Measurements from ENCODE around the gene CAPN9.
"Not testable (repeated sequence)": the region's sequence is repeated elsewhere in the genome, so short reads cannot be mapped to it uniquely, and the experiment has no call there.

The CAPN9 gene

DNA sequence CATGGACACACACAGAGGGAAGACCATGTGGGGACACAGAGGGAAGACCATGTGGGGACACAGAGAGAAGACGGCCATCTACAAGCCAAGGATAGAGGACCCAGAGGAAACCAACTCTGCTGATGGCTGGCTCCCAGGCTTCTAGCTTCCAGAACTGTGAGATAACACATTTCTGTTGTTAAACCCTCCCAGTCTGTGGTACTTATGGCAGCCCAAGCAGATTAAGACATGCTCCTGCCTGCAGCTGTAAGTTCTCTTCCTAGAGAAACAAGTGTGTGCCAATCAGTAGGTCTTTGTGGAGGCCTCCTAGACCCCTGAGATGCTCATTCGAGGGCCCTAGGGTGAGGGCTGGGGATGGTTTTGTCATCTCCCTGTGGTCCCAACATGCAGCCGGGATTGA is 35.9 kb upstream of the CAPN9 start:
- no peak for DNase-seq

DNA sequence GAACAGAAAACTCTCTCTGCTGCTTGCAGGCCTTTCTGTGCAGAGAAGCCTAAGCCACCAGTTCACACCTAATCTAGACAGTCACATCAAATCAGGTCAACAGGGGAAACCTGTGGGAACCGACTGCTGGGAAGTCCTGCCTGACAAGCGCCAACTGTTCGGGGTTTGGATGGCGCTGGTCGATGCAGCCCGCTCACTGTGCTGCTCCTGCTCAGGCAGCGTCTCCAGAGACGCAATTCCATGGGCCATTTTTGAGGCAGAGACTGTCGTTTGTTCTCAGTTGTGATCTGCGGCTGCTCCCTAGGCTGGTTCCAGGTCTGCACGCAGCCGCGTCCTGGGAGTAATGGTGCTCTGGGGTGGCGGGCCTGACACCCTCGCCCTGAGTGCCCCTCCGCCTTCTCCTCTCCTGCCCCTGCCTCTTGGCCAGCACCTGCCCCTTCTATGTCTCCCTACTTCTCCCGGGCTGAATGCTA is 34.7 kb upstream of the CAPN9 start:
- DNase-seq, result no peak

DNA sequence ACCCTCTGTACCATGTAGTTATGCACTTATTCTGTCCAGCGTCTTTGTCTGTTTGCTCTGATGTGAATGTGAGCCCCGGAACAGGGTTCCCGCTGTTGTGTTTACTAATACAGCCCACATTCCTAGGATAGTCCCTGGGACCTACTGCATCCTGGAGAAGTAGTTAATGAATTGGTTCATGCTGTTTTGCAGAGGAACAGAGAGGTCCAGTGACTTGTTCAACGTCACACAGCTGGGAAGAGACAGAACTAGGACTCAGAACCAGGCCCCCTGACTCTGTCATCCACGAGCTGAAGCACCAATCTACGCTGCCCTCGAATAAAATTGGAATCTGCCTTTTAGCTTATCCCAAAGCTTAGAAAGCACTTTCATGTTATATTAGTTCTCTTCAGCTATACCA is 34.0 kb upstream of the CAPN9 start:
- no peak for DNase-seq

DNA sequence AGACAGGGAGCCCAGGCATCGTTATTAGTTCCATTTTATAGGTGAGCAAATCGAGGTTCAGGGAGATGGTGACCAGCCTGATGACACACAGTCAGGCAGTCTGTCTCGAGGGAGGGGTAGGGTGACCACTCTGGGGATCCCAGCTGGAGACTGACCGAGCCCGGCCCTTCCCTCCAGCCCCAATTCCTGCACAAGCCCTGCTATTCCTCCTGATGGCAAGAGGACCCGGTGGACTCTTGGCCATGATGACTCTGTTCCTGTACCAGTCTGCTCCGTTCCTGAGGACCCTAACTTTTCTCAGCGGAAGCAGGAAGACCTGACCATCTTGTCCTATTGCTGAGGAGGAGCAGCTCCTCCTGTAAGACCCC is 33.7 kb upstream of the CAPN9 start:
- no peak for DNase-seq

DNA sequence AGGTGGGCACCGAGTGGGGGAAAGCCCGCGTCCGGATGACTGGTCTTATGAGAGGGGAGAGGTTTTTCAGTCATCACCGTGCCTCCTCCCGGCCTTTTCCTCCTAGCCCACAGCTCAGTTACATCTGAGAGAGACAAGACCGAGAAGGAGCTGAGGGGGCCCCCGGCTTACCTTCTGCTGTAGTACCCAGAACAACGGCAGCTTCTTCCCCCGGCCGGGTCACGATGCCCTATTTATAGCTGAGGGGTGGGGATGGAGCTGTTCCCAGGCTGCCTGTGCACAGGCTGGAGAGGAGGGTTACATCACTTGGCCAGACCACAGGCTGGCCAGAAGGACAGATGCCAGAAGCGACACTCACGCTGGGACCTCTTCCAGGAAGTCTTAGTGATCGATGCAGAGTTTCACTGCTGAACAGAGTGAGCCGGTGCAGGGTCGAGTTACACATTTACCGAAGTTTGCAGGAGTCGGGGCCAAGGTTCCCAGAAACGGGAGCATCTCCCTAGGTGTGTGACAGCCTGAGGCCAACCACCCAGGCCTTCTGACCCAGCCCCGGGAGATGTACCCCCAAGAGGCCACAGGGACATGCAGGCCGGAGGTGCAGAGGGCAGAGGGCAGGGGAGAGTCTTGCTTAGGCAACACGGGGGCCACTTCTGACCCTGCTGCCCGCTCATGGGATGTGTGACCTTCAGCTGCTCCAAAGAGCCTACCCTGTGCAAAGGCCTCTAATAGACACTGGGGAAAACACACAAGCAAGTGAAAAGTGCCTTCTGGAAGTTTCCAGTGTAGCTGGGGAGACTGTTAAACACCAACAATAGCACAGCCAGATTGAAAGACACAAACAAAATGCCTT is 33.0 kb upstream of the CAPN9 start, which contains the start of gene AGT:
Gene AGT, minus strand, starts transcription at position 208 of the 850 bp plus-strand sequence. CDS start 3,299 bp downstream, outside the sequence.
- no peak for DNase-seq

DNA sequence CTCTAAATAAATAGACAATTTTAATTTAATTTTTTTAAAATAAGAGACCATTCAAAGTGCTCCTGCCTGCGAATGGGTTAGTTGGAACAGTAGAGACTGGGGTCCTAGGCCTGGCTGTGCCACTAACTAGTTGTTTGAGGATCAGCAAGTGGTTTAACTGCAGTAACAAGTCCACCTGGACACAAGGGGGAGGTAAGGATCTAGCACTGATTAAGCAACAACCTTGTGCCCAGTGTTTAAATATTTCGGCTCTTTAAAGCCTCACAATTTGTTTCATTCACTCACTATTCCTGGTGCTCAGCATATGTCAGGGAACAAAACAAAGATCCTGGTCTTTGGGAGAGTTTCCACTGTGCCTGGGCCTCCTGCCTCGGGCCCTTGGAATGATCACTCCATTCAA is 31.7 kb upstream of the CAPN9 start:
- DNase-seq, result no peak

DNA sequence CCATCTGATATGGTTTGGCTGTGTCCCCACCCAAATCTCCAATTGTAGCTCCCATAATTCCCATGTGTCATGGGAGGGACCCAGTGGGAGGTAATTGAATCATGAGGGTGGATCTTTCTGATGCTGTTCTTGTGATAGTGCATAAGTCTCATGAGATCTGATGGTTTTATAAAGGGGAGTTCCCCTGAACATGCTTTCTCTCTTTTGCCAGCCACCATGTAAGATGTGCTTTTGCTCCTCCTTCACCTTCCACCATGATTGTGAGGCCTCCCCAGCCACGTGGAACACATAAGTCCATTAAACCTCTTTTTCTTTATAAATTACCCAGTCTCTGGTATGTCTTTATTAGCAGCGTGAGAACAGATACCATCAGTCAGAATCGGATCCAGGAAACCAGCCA is 30.7 kb upstream of the CAPN9 start:
- DNase-seq, result not testable (repeated sequence)

DNA sequence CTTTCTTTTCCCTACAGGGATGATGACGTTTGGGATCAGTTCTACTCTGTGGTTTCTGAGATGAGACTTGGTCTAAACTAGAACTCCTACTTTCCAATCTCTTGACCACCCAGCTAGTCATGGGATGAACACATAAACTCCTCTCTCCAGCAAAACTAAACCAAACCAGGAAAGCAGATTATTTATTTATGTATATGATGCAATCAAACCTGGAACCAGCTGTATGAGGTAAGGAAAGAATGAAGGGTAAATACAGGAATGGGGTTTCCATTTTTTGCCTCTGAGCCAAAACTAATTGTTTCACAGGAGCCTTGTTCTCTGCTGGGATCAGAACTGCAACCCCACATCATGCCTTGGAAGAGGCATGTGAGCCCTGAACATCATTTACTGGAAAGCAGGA is 29.9 kb upstream of the CAPN9 start:
- DNase-seq, result no peak

DNA sequence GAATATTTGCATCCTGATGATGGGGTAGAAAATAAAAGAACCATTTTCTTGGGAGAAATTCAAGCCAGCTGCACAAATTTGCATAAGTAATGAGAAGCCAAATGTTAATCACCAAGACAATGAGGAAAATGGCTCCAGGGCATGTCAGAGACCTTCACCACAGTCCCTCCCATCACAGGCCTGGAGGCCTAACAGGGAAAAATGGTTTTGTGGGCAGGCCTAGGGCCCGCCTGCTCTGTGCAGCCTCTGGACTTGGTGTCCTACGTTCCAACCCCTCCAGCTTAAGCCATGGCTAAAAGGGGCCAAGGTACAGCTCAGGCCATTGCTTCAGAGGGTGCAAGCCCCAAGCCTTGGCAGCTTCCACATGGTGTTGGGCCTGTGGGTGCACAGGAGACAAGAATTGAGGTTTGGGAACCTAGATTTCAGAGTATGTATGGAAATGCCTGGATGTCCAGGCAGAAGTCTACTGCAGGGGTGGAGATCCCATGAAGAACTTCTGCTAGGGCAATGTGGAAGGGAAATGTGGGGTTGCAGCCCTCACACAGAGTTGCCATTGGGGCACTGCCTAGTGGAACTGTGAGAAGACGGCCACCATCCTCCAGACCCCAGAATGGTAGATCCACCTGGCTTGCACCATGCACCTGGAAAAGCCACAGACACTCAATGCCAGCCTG is 25.2 kb upstream of the CAPN9 start:
- not testable (repeated sequence) for DNase-seq

DNA sequence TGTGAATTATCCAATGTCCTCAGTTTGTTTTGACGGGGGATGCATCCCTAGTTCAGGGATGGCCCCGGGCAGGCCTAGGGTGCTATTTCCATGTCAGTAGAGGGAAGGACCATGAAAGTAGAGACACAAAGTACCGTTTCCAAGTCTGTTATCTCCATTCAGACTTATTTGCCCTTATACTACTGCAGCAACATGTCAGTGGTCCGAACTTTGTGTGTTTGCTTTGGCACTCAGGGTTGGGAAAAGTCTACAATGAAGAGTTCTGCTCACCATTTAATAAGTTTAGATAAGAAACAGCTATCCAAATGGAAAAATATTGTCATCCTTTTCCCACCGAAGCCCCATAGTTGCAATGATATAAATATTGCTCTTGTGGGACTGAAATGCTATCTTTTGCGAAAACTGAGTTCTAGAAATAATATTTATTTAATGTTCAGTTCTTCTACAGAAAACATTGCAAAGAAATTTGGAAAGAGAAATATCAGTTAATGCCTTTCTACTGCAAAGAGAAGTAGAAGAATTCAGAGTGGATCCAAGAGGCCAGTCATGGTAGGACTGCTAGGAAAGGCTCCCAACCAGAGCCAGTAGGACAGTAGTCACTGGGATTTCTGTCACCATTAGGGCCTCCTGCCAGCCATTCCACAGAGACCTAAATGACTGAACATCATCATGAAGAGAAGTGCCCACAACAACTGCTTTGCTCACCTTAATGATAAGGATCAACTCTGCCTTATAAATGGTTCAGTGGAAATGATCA is 21.8 kb upstream of the CAPN9 start:
- no peak for DNase-seq

DNA sequence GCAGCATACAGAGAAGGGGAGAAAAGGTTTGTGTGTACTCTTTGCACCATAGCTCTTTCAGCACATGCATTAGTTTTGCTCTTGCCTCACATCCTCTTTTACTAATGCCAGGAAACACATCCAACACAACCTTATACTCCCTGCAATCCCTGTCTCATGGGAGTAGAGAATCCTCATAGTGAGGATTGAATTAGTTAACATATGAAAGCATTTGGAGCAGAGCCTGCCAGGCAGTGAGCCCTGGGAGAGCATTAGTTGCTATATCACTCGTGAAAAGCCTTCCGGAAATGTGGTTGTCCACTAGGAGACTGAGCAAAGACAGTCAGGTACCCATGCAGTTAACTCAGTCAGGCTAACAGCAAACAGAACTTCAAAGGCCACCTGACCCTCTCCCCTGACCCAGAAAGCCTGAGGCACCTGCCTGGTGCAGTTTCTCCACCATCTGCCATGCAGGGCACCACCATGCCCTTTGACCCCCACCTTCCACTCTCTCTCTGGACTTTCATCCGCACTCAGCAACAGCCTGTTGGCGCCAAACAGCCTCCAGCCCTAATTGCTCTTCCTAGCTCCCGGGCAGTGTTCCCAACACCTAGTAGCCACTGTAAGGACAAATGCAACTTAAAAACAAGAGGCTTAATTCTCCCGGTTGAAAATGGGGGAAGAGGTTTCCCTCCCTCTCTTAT is 18.3 kb upstream of the CAPN9 start:
- no peak for DNase-seq

DNA sequence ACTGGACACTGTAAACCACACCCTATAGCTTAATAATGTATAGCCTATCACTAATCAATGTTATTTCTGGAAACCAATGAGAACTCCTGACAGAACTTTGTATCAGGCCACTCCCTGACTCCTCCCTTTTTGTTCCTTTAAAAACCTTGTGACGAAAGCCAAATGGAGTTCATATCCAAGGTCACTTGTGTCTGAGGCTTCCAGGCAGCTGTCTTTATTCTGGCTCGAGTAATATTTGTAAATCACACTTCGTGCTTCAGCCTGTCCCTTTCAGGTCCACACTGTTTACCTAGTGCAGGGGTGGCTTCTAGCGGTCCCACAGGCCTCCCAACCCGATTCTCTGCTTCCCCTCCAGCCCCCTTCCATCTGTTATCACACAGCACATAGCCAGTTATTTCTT is 16.2 kb upstream of the CAPN9 start:
- DNase-seq, result no peak

DNA sequence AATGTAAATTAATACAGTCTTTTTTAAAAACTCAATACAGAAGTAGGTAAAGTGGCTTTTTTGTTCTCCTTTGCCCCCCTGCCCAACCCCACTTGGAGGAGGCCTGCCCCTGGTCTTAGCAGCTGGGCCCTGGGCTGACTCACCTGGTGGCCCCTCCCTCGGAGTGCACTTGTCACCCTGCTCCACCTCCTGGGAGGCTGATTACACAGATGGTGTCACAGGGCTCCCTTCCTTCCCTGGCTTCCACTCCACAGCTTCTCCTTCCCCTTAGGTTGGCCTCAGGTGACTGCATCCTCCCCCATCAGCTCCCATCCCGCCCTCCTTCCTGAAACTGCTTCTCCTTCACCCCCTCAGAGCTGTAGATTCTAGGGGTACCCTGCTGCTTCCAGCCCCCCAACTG is 11.7 kb upstream of the CAPN9 start:
- no peak for DNase-seq

DNA sequence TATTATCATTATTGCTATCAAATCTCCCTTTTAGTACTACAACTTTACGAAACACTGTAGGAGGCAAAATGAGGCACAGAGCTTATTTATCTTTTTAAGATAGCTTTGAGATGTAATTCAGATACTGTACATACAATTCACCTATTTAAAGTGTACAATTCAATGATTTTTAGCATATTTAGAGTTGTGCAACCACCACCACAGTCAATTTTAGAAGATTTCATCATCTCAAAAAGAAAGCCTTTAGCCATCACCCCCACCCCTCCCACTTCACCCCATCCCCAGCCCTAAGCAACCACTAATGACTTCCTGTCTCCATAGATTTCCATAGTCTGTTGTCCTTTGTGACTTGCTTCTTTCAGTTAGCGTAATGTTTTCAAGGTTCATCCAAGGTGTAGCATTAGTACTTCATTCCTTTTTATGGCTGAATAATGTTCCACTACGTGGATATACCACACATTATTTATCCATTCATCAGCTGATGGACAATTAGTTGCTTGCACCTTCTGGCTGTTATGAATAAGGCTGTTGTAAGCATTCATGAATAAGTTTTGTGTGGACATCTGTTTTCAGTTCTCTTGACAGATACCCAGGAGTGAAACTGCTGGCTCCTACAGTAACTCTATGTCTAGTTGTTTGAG is 9.4 kb upstream of the CAPN9 start:
- no peak for DNase-seq

DNA sequence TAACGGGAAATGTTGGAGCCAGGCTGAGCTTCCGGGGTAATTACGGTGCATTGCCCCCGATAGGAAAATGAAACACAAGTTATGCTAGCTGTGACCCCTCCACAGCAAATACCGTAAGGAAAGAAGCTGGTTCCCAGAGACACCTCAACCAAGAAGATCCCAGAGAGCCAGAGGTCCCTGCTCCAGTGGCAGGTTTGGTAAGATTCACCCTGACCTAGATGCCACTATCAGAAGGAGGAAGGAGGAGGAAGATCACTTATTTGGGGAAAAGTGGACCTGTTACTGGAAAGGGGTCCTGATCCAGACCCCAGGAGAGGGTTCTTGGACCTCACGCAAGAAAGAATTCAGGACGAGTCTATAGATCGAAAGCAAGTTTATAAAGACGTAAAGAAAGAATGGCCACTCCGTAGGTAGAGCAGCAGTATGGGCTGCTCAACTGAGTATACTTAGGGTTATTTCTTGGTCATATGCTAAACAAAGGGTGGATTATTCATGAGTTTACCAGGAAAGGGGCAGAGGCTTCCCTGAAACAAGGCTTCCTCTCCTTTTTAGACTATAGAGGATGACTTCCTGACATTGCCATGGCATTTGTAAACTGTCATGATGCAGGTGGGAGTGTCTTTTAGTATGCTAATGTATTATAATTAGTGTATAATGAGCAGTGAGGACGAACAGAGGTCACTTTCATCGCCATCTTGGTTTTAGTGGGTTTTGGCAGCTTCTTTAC is 7.5 kb upstream of the CAPN9 start:
- DNase-seq, result no peak

DNA sequence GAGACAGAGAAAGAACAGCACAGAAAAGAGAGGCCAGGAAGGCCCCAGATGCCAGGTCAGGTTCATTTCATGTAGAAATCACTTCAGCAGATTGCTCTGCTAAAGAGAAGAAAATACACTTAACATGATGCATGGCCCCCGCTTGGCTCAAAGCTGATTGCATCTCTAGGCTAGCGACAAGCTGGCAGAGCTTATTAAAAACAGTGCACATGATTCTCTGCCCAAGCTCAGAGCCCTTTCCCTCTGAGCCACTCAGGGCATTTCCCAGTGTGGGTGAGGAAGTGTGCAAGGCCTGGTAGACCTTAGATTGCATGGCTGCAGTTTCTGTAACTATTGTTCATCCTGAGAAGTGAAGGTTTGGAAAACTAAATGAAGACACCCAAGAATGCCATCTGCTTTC is 3.3 kb upstream of the CAPN9 start:
- DNase-seq, result no peak

DNA sequence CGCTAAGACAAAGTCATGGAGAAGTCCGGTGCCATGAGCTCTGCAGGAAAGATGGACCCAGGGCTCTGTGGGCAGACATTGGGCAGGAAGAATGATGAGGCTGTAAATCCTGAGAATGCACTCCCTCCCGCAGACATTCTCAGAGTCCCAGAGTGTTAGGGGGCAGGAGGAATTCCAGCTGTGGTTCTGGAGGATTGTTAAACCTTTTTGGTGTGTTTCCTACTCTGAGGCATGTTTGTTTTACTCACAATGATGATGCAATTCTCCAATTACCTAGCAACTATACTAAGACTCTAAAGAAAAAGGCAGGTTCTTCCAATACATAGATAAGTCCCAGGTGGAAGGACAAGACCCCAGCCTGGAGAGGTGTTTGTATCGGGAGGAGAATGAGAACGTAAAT is 2.8 kb upstream of the CAPN9 start:
- no peak for DNase-seq

DNA sequence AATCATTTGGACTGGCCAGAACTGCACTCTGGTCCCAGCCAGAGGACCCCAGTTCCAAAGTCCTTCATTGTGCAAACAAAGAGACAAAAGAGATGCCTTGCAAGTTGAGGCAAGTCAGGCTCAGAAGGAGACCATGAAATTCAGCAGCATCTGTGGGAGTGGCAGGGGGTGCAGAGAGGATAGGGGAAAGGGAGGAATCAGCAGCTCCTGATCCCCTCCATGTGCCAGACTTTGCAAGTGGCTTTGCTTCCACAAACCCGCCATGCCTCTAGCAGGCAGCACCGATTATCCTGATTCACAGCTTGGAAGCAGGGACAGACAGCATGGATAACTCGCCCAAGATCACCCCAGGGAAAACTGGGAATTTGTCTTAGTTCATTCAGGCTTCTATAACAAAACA is 2.1 kb upstream of the CAPN9 start:
- DNase-seq, result no peak

DNA sequence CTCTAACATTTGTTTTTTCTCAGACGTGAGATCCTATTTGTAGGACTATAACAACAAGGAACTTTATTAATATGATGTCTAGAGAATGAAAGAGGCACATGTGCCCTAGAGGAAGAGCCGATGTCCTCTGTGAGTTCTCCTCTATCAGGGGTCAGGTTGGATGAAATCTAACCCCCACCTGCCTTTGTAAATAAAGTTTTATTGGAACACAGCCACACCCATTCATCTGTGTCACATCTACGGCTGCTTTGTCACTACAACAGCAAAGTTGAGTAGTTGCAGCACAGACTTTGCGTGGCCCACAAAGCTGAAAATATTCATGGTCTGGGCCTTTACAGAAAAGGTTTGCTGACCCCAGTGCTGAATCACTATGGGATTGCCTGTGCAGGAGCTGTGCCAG is 571 bp upstream of the CAPN9 start:
- no peak for DNase-seq

DNA sequence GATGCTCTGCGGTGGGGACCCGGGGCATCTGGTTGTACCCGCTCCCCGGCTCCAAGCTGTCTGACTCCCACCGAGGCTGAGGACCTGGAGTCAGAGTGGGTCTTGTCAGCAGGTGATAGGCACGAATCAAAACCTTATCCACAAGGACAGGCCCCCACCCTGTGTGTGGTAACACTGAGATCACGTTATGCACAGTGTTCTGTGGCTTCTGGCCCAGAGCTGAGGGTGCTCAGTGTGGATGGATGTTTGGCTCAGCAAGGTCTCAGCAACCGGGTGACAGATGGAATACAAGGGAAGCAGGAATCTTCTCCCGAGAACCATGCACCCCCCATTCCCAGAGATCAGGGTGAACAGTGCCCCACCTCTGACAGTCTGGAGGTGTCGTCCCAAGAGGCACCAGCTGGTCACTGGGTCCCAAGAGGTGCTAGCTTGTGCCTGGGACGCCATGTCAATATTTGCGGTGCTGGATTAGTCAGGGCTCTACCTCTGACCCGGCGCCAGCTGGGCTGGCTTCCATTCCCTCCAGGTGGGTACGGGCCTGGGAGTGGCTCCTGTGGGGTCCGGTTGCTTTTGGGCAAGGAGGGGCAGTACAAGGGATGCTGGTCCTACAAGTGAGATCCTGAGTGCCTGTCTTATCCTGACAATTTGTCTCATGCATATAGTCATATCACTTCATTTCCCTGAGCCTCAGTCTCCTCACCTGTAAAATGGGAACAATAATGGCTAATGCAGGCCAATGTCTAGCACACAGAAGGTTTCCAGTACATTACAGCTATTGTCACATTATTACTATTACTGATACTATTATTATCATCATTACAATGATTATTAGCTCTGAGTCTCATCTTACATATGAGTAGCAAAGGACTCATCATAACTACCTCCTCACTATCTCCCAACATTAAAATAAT is 957 bp downstream of the CAPN9 start:
- no peak for DNase-seq

DNA sequence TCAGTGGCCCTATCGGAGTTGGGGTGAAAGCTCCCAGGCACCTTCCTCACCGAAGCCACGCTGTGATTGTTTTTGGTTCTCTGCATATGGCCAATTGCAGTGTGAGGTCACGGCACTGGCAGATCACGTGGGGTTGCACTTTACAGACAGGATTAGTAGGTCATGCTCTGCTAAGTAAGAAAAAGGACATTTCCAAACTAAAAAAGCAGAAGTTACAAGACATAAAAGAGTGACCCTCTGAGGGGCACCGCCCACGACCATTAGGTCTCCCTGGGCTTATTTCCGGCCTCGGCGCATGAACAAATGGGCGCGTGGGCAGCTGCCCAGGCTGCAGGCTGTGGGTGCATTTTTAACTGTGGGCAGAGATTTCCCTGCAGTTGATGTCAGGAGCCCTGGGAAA is 2.0 kb downstream of the CAPN9 start:
- DNase-seq, result no peak

Measured in GDM1 (cell line).